Natural killer cell treated with Interleukin-12 subunit alpha and Interleukin-12 subunit beta and Interleukin-15 and Interleukin-18, amount 100 ng/mL, for 72 hours (primary cell): Measurements from ENCODE around the gene RALGPS1. TPM values are rescaled to one million over a fixed set of nuclear protein-coding genes. Genes with fewer than 3 reads are reported as not detected.

Source experiments
- total RNA-seq, 2 donors: library from RNA; stranded (reverse); gene quantifications; one replicate each; pipeline ENCODE4 v1.2.3, GENCODE V29; 2022

Gene RALGPS1
- total RNA-seq, 2 donors from 2014 or later: 4.4 to 7.0 TPM

Other genes with a start within 250 kb of the RALGPS1 start
- gene ZBTB43, start 109.7 kb upstream of the RALGPS1 start, total RNA-seq: 10 to 100 TPM; 25.0 to 42.1 TPM
- 10 to 100 TPM in 1 of 2 donors, 1 to 10 TPM in 1; 7.6 to 11.9 TPM for gene ZBTB34, start 54.1 kb upstream of the RALGPS1 start, total RNA-seq
- not detected for gene ANGPTL2, start 207.9 kb downstream of the RALGPS1 start, total RNA-seq